HT1080 (cell line): ENCODE data around the gene EPS8L3. TPM values are rescaled to one million over a fixed set of nuclear protein-coding genes. Genes with fewer than 3 reads are reported as not detected.
"Not testable (repeated sequence)": the region's sequence is repeated elsewhere in the genome, so short reads cannot be mapped to it uniquely, and the experiment has no call there.

Source experiments
- DNase-seq: peaks from one replicate; pipeline ENCODE4 v3.0.0-alpha.2; 2015; ENCODE audit warnings: low read depth
- total RNA-seq: library from RNA; depleted of rRNA; stranded (reverse); fragments of >200 nt; shearing (Covaris generic); gene quantifications from 2 replicates; pipeline ENCODE4 v1.2.3, GENCODE V29; 2014

Gene EPS8L3
- total RNA-seq, 1 experiment from 2014 or later, result not detected

- no peak for DNase-seq
Measured at GRCh38 chr1:109782514-109782913, 18.8 kb upstream of the EPS8L3 start.

GRCh38 chr1:109781806-109782205 lies 18.1 kb upstream of the EPS8L3 start:
- no peak for DNase-seq

DNA sequence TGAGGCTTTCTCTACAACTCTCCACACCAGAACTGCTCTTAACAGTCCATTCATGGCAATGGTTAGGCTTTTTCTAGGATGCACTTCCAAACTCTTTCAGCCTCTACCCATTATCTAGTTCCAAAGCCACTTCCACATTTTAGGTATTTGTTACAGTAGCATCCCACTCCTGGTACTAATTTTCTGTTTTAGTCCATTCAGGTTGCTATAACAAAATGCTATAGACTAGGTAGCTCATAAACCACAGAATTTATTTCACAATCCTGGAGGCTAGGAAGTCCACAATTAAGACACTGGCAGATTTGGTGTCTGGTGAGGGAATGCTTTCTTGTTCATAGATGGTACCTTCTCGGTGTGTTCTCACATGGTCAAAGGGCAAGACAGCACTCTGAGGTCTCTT lies 17.3 kb upstream of the EPS8L3 start:
- DNase-seq, result no peak

DNA sequence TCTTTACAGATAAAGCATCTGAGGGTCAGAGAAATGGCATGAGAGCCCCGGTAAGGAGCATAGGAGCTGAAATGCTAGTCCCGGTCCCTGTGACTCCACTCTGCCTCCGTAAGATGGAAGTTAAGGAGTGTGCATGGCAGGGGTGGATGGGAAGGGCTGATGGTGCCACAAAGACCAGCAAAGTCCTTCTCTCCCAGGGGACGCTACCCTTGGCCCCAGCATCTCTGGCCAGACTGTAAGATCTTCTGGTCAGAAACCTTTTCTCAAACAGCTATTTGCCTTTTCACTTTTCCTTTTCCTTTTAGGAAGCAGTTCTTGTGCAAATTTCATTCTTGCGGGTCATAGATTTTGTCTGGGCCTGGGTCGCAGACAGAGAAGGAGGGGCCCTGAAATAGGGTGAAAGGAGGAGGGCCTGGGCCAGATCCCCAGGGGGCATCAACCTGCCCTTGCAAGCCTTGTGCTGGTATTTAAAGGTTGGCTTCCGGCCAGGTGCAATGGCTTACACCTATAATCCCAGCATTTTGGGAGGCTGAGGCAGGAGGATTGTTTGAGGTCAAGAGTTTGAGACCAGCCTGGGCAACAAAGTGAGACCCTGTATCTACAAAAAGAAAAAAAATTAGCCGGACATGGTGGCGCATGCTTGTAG lies 14.4 kb upstream of the EPS8L3 start:
- no peak for DNase-seq

DNA sequence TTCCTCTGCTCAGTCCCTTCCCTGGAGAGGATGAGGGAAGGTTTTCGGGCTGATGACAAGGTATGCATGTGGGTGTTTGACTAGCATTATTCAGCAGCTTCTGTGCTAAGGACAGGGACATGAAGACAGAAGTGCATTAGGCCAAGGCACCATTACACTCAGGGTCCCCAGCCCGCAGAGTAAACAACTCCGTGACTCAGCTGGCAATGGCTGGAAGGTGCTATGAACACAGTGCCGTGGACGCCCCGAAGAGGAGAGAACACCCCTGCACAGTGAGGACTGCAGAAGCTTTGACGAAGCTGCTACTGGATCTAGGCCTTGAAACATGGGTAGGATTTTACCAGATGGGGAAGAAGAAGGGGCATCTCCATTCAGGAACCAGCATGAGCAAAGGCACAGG lies 13.7 kb upstream of the EPS8L3 start:
- DNase-seq, result no peak

DNA sequence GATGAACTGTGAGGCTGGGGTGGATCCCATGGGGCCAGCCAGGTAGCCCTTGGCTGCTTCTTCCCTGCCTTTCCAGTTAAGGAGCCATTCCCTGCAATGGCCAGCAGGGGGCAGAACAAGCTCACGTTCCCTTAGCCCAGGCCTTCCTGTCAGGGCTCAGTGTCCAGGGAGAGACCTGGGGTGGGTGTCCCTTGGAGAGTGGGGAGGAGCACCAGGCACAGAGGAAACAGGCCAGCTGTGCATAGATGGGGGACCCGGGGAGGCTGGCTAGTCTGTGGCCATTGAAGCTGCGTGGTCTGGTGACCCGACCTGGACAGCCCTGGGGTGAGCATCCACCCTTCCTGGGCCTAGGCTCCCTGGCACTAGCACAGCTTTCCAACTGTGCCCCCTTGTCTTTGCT lies 13.2 kb upstream of the EPS8L3 start:
- DNase-seq, result peak; percentile 70

DNA sequence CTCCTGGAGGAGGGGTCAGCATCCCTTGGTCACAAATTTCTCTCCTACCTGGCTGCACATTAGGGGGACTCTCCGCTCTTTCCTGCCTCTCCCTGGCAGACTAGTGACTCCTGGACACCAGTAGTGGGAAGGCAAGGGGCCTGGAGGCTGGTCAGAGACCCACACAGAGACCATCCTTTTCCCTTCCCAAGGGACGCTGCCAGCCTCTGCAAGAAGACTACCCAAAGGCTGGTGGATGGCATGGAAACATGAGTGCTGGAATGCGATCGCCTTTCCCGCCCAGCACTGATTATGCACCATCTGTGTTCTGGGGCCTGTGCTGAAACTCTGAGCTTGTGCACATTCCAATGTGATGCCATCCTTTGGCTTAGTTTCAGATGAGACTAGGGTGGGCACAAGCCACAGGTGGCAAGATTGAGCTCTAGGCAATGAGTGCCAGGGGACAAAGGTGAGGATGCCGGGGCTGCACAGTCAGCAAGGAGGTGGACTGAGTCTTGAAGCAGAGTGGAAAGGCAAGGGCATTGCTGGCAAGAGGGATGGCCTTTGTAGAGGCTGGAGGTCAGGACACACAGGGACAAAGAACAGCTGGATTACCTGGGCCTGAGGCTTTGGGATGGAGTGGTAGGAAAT lies 12.6 kb upstream of the EPS8L3 start:
- no peak for DNase-seq

- DNase-seq, result no peak
Measured at GRCh38 chr1:109775398-109775797, 11.7 kb upstream of the EPS8L3 start.

- no peak for DNase-seq
Measured at GRCh38 chr1:109773900-109774485, 10.3 kb upstream of the EPS8L3 start.

- peak; percentile 73 for DNase-seq
Measured at GRCh38 chr1:109773203-109773899, 9.6 kb upstream of the EPS8L3 start.

- no peak for DNase-seq
Measured at GRCh38 chr1:109772658-109773202, 9.0 kb upstream of the EPS8L3 start.

GRCh38 chr1:109771712-109772657 lies 8.3 kb upstream of the EPS8L3 start:
- no peak for DNase-seq

DNA sequence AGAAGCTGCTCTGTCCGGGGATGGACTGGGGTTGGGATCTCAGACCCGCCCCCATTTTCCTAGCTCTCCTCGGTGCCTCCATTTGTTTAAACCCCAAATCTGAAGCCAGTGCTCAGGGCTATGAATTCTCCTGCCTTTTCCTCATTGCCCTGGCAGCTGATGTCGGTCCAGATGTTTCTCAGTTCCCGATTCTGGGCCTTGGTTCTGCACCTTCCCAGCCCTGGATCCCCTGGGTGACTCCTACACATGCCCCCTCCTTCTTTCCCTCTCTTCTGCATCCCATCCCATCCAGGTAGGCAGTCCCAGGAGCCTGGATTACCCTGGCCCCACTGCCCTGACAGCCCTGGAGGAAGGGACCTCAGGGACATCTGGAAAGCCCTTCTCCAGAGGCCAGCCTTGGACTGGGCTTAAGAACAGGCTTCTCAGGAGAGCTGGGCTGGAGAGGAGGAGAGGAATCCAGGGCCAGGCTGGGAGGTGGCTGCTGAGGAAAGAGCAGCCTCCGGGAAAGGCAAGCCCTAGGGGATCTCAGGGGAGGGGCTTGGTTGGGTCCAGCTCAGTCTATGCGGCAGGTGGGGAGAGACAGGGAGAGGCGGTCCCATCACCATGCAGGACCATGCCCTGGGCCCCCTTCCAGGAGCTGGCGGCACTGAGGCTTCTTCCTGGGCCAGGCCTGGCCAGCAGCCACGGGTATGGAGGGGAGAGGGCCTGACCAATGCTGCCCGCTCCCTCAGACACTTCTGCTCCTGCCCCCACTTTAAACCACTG lies 6.8 kb upstream of the EPS8L3 start:
- DNase-seq, result no peak

DNA sequence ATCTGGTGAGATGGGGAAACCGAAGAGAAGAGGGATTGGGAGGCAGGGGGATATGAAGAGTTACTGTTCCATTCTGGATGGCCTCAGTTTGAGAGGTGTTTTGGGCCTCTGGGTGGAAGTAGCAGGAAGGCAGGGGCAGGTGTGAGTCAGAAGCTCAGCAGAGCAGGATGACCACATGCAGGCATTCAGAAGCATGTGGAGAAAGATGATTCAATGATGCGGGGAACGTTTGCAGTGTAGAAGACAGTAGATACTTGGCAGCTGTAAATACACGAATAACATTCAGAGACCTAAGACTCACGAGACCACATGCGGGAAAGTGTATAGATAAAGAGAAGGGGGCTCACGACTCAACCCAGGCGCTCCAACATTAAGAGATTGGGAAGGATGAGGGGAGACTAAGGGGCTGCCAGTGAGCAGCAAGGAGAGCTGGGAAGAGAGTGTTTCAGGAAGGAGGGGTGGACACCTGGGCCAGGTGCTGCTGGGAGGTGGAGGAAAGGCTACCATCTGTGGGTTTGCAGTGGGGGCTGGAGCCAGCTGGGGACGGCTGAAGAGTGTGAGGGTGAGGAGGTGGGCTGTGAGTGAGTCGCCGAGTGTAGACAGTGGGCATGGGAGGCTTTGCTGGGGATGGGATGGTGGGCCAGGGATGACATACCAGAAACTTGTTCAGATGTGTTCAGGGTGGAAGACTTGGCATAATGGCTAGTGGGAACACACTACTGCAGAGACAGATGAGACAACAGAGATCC lies 5.8 kb upstream of the EPS8L3 start:
- DNase-seq, result peak; percentile 84

DNA sequence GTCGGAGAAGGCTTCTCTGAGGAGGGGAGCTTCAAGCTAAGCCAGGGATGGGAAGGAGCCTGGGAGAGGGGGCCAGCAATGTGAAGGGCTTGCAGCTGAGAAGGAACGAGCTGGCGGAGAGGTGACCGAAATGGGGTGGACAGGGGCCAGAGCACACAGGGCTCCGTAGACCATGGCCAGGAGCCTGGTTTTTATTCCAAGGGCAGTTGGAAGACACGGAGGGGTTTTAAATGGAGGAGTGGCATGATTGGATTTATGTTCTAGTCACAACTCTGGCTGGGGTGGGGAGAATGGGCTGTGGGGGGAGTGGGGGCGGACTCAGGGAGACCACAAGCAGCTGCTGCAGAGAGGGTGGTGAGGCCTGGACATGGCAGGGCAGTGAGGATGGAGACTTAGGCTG lies 5.1 kb upstream of the EPS8L3 start:
- DNase-seq, result no peak

DNA sequence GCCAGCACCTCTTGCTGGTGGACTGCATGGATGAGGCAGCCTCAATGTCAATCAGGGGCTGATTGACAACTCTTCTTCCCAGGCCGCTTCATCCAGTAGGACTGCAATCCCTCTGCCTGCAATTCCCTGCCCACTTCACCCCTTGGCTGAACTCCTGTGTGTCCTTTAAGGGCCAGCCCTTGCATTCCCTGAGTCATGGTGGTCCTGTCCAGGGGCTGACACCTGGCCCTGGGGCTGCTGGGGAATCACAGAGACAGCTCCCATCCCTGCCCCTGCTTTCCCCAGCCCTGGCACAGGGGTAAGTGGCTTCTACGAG lies 4.6 kb upstream of the EPS8L3 start:
- no peak for DNase-seq

- no peak for DNase-seq
Measured at GRCh38 chr1:109767637-109768334, 4.1 kb upstream of the EPS8L3 start.

GRCh38 chr1:109766991-109767636 lies 3.4 kb upstream of the EPS8L3 start:
- not testable (repeated sequence) for DNase-seq
